ENCODE measurements around the gene SLC5A3.

Gene SLC5A3

DNA sequence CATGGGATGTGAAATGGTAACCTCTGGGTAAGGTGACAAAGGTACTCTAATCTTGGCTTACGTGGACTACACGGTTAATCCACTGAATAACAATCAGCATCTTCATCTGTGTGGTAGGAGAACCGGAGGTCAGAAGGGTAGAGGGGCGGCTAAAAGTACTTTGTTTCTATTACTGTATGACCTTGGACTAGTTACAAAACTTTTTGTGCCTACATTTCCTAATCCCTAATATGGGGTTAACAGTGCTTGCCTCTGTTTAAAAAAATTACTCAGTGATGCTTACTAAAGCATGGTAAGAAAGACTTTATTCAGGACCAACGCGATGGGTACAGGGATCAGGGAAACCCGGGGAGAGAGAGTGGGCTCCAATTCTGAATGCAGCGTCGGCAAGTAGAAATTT lies 1.7 kb upstream of the SLC5A3 start:
- DNase-seq (ENCODE audit: low spot score): no peak

DNA sequence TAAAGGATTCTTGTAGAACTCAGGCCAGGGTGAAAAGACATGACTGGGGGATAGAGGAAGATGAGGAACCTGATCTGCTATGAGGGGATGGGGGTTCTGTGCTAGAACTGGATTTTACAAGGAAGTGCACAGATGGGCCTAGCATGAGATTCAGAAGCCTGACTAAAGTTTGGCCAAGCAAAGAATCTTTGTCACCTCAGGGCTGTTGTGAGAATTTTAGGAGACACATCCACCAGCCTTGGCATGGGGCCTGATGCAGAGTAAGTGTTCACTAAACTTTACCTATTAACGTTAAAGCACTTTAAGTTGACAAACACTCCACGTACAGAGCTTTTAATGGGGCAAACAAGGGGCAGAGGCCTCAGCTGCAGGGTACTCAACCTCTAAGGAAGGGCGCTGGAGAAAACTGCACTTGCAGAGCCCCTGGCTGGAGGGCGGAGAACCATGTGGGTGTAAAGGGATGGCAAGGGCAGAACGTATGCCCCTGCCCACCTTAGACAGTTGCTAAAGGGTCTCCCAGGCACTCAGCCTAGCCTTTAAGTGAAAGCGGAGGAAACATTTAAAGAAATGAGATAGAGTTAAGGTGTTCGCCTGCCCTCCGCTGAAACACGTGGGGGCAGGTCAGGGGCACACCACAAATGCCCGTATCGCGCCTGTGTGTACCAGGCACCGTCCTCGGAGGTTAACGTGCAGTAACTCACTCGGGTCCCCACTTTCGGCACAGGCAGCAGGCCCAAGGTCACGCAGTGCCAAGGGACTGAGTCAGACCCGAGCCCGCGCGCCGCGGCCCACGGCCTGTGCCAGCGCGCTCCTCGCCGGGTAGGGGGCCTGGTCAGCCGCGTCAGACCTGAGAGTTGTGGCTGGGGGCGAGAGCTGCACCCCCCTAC lies 990 bp upstream of the SLC5A3 start:
- peak; percentile 49 for DNase-seq (ENCODE audit: low spot score)

DNA sequence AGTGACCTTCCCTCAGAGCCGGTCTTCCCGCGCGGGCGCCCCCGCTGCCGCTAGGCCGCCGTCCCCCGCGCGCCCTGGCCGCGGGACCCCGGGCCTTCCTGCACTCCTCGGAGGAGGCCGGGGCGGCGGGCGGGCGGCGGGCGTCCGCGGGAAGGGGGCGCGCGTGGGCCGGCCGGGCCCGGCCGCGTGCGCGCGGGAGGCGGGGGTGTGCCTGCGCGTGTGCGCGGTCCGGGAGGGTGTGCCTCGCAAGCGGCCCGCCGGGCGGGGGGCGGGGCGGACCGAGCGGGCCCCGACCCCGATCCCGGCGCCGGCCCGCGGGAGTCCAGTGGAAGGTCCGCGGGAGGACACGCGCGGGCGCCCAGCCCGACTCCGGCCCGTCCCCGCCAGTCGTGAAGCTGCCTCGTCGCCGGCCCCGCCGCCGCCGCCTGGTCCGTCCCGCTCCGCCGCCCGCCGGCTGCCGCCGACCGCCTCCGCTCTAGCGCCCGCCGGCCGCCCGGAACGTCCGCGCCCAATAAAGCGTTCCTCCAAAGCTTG lies 438 bp downstream of the SLC5A3 start:
- peak; percentile 34 for DNase-seq (ENCODE audit: low spot score)

DNA sequence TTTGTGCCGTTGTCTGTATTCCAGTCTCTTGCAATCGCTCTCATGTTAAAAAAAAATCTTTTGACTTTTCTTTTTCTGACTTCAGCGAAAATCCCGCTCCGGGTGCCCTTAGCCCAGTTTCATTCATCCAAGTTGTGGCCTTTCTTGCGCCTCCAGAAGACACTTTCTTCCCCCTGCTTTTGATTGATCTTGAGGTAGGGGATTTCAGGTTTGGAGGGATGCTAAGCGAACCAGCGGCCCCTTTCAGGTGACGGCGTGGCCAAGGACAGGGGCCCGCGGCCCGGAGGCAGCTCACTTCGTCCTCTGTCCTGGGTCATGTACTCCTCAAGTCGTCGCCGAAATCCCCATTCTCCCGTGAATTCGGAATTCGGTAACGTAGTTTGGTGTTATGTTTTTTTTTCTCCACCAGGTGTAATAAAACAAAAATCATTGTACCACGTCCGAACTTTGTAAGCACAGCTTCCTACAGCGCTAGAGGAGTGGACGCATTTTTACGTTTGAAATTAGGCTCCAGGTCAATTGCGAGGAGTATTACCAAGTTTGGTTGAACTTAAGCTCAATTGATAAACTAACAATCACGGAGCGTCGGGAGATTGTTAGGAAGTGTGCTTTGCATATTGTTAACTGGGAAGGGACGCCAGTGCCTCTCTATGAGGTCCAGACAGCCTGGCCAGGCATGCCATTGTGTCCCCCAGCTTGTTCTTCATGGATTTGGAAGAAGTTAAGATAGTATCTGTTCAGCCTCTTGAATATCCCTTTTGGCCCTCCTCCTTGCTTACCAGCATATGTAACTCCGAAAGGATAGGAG lies 1.1 kb downstream of the SLC5A3 start:
- DNase-seq (ENCODE audit: low spot score): peak; percentile 50

DNA sequence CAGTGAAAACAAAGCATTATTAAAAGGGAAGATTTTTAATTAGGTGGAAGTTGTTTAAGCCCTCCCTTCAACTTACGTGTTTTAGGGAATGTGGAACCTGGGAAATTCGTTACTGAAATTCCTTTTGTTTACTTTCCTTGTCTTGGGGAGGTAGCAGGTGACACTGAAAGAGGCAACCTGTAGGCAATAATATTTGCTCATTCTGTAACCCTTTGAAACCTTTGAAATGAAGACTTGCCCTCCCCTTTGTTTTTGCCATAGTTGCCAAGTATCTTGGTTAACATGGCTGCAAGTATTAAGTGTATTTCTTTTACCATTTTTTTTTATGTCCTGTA lies 1.7 kb downstream of the SLC5A3 start:
- no peak for DNase-seq (ENCODE audit: low spot score)

DNA sequence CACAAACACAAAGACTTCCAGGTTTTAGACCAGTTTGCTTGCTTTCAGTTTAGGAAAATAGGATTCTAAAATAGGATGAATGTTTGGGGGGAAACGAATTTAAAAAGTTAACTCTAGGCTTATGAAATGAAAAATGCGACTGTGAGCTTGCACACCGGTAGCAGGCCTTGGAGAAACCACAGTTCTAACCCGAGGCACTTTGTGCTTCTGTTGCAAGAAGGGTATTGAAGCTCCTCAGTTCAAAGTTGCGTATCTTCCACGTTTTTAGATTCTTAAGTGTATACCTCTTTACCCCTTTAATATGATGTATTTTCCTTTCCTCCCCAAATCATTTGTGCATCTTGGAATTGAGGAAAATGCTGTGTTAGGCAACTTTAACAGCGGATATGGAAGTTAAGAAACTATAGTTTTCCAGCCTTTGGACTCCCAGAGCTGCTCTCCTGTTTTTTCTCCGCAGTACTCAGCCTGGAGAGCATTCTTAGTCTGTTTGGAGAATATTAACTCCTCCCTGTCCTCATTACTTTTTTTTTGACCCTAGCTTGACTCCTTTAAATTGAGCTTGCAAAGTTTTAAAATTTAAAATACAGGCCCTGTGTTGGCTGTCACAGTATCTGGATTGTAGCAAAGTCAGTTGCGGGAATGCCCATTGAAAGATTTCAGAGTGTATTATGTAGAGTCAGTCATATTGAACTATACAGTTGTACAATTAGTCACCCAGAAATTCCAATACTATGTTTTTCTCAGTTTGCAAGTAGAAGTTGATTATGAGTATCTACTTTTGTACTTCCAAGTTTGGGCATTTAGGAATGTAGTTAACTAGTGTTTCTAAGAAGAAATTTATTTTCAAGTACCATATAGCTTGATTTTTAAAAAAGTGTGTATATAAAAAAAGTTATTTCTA lies 2.6 kb downstream of the SLC5A3 start:
- peak; percentile 23 for DNase-seq (ENCODE audit: low spot score)

DNA sequence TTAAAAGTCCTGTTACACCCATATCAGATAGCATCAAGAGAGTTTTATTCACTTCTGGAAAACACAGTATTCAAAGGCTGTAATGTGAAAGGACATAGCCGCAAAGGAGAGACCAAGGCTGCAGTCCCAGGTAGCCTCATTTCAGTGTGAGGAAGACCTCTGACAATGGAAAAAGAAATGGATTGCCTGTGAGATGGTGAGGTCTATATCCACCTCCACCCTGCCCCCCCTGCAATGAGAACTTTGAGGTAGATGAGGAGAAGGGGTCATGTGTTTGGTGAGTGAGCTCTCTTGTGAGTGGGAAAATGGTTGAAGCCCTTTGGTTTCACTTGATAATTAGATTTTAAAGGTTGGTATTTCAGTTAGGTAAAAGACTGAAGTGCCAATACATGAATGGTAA lies 3.5 kb downstream of the SLC5A3 start:
- DNase-seq (ENCODE audit: low spot score): no peak

DNA sequence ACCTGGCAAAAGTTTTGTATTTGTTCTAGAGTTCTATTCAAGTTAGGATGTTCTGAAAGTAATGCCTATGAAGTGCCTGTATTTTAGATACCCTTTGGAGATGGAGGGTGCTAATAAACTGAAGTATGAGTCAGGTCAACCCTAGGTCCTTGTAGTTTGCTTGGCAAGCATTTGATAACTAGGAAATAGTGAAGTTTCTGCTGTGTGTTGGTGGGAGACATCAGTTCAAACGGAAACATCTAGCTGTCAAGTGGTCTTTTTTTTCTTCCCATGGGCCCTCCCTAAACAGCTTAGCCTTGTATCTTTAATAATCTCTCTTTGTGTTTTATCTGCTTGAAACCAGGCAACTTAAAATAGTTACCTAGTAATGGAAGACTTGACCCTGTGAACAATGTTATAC lies 4.5 kb downstream of the SLC5A3 start:
- no peak for DNase-seq (ENCODE audit: low spot score)

DNA sequence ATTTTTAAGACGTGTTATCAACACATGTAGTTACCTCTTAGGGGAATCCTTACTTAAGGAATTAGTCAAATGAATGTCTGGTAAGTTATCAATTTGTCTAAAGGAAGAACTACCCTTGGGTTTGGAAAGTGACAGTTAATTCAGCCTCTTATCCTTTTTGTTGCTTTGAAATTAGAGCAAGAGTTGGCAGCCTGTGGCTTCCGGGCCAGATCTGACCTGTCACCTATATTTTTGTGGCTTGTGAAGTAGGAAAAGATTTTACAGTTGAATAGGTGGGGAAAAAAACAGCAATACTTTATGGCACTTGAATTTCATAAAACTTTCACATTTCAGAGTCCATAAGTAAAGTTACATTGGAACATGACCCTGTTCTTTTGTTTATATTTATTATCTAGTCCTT lies 5.5 kb downstream of the SLC5A3 start:
- DNase-seq (ENCODE audit: low spot score): peak; percentile 34

DNA sequence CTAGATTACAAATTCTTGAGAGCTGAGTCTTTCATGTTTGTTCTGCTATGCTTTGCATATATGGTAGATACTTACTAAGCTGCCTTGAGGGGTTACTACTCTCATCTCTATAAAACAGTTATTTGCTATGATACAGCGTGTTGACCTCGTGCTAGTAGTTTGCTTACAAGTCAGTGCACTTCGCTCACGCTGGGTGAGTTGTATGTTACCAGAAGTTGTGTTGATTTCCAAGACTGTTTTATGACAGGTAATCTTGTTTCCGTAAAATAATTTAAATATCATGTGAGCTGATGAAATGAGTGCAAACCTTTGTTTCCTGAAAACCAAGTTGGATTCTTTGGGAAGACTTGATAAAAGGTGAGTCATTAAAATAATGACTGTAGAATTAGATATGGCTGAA lies 7.3 kb downstream of the SLC5A3 start:
- no peak for DNase-seq (ENCODE audit: low spot score)

DNA sequence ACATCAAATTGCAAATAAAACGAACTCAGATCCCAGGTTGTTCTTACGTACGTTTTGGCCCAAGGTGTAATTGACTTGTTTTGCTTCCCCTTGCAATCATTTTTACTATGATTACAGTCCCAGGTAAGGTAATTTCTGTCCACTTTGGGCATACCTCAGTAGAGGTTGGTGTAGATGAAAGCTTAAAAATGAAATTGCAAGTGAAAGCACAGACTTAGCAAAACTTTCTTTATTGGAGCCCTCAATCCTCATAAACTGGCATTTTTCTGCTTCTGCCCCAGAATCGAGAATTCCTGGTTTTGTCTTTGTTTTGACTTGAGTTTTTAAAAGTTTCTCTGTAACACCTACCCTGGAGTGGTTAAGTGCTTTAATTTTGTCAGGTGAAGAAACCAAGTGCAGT lies 9.4 kb downstream of the SLC5A3 start:
- DNase-seq (ENCODE audit: low spot score): no peak

DNA sequence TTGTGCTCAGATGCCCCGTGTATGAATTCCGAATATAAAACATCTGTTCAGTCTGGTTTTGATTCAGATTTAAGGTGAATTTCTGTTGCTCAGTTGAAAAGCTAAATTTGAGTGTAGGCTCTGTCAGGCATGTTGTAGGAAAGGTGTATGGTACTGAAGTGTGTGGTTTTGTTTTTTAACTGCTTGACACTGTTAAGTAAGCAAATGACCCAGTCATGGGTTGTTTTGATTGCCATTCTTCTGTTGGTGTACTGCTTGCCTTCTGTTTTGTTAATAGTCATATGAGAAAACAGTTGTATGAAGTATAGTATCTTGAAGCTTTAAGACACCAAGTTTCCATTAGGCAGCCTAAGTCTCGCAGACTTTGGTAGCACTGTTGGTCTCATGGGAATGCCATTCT lies 10.0 kb downstream of the SLC5A3 start:
- DNase-seq (ENCODE audit: low spot score): no peak

DNA sequence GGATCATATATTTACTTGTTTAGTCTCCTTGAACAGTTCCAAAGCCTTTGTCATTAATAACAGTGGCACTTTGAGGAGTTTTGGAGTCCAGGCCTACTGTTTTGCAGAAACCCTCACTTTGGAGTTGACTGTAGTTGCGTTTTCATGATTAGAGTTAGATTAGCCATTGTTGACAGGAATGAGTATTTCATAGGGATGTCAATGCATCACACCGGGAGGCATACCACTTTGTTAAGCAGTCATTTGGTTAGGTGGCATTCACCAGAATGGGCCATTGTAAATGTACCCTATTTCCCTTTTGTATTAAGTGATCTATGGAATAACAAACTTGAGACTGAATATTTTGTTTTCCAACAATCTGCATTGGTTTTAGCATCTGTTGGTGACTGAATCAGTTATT lies 11.8 kb downstream of the SLC5A3 start:
- no peak for DNase-seq (ENCODE audit: low spot score)

DNA sequence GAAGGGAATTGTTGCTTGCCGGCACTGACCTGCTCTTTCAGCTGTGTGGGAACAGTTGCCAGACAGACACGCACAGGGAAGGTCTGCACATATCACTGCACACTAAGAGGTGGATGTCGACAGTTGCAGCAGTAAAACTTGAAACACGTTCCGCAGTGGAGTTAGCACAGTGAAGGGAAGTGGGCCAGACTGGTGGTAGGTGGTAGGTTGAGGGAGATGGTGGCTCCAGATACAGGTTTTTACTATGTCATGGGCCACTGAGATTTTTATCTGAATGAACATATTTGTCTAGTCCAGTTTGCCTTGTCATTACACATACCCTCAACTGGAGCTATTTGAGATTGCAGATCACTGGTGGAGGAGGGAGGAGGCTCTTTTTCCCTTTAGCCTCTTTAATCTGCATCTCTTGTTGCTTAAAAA lies 13.5 kb downstream of the SLC5A3 start:
- no peak for DNase-seq (ENCODE audit: low spot score)

DNA sequence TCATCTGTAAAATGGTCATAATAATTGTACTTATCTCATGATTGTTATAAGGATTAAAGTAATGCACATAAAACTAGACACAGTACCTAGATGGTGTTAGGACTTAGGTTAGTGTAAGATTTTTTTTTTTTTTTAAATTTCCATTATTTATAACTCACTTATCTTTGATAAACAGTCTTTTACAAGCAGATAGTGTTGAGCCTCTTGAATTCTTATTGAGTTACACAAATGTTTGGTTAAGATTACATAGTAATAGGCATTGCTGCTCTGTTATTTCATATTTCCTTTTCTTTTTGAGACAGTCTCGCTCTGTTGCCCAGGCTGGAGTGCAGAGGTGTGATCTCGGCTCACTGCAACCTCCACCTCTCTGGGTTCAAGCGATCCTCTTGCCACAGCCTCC lies 15.4 kb downstream of the SLC5A3 start:
- no peak for DNase-seq (ENCODE audit: low spot score)

DNA sequence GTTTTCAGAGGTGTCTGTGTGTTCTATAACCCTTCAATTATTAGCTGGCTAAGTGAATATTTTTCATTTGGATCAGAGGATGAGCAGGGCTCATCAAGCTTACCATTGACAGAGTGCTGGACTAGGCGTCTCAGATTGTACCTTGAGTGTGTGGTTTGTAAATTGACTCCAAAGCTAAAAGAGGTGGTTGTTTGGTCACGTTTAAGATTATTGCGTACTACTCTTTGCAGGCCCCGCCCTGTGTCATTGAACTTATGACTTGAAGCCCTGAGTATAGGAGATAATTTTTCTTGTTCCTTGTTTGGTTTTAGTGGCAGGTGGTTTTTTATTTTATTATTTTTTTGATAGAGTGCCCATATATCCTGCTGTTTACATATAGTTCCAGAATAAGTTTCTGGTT lies 17.7 kb downstream of the SLC5A3 start:
- DNase-seq (ENCODE audit: low spot score): no peak

DNA sequence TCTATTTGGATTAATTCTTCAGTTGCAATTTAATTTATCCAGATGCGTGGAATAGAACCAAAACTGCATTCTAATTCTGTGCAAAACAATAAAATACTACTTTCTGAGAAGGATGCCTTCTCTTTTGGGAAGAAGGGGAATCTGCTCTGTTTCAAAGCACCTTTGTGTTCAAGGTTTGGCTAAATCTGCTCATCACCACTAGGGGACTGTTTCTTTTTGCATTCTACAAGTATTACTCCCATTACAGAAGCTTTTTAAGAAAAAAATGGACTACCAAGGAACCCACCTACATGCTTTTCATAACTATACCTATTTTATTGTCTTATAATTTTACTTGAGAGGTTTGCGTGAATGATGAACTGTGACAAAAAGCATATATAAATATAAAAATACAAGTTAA lies 18.2 kb downstream of the SLC5A3 start:
- DNase-seq (ENCODE audit: low spot score): no peak

DNA sequence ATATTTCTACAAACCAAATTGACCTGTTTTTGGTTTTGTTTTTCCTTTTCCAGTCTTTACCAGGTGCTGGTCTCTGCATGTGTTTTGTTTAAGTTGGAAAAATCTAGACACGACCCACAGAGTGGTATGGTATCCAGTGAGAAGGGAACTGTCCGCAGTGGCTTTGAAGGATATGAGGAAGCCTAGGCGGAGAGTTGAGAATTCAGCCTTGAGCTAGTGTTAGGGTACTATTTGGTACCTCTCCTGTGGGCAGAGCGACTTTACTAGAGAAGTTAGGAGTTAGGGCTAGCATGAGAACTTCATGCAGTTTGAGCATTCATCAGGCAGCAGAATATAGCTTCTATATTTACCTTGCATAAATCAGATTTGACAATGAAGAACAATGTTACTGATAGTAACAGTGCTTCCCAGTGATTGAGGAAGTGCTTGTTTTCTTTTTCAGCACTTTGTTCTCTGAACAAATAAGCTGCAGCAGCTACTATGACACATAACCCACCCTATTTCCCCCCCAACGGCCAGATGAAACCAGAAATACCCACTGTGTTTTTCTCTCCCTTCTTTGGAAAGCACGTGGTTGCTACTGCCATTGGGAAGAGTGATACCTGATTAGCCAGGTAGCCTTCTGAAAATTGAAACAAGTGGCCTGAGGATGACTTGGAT lies 19.0 kb downstream of the SLC5A3 start:
- DNase-seq (ENCODE audit: low spot score): peak; percentile 20

DNA sequence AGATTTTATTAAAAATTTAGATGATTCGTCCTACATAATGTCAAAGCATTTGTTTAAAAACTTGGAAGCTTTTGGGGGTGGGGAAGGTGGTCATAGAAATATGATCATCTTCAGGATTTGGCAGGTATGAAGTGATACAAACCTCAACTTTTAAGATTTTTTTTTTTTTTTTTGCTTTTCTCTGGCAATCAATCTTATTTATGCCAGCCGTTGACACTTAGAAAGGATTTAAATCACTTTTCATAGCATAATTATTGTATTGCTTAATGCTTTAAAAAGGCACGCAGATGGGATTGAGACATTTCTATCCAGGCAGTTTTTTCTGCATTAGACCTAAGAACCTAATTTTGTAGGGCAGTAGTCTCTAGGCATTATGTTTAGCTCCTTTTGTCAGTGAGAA lies 19.7 kb downstream of the SLC5A3 start:
- DNase-seq (ENCODE audit: low spot score): no peak

DNA sequence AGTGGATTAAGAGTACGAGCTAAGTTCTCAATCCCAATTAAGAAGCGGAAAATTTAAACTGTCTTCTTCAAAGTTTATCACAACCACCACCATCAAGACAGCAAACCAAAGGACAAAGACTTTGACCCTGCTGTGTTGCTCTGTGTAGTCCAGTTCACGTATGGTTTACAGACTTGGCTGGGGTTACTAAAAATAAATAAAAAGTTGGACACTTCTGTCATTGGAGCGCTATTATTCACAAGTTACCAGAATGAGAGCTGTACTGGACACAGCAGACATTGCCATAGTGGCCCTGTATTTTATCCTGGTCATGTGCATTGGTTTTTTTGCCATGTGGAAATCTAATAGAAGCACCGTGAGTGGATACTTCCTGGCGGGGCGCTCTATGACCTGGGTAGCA lies 21.6 kb downstream of the SLC5A3 start:
- DNase-seq (ENCODE audit: low spot score): no peak

DNA sequence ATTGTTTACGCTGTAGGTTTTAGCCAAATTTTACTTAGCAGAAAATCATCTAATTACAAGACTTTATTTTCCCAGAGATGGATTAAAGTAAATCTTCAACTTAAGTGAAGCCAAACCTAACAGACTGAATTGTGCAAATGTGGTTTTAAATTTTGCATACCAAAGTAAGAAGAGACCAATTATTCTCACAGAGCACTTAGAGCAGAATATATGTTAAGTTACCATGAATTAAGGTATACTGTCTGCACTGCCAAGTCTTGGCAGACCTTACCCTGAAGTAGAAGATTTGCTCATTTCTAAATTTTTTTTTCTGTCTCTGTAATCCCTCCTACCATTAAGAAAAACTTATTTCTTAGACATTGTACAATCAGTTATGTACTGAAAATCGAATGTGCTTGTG lies 24.1 kb downstream of the SLC5A3 start:
- DNase-seq (ENCODE audit: low spot score): no peak

DNA sequence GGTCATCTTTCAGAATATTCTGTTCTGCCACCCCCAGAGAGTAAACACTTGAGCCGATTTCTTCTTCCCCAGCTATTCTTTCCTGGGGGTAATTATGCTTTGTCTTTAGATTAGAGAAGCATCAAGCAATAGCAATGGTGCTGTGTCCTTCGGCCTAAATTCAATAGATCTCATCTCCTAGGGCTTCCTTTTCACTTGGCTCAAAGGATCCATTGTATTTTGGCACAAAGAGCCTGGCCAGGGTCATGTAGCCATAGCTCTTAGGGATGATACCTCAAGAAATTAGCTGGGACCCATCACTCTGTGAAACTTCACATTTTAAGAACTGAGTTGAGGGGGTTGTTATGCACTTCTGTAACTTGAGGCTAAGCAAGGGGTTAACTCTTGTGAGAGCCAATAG lies 27.0 kb downstream of the SLC5A3 start:
- no peak for DNase-seq (ENCODE audit: low spot score)
